HUDEP-2 (cell line): ENCODE results near the gene ZNF469.

Source experiments
- DNase-seq, 76 experiments: peaks; one replicate each; lab custom pipeline; 2025; ENCODE audit not compliant: unreplicated experiment in 76 of 76; lab: John Stamatoyannopoulos, UW

ZNF469 gene

DNA sequence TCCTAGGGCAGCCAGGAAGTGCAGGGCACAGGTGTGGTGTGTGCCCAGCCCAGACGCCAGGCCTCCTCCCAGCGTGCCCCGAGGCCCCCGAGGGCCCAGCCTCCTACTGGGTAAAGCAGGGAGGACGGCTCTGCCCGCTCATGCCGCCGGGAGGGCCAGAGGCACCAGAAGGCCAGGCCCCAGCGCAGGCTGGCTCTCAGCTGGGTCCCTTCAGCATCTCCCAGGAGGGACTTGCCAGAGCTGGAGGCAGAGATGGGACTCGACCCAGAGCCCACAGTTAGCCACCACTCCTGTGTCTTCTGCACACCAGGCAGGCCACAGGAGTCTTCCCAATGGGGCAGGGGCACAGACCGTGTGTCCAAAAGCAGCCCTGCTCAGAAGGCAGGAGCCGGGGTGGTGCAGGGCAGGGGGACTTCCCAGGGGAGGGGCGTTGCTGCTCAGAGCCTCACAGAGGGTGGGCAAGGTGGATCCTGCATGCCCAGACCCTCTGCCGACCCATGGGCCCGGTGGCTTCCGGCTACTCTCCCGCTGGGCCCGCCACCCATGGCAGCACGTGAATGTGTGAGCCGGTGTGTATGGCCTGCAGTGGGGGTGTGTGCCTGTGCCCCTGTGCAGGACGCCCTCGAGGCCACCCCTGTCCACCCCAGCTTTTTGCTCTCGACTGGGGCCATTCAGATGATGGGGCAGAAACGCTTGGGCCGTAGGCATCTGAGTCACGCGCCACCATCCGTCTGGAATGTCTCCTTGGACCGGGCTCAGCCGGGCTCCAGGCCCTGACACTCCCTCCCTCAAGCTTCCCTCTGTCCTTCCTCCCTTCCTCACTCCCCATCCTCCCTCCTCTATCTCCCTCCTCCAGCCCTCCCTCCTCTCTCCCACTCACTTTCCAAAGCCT is 5.7 kb upstream of the ZNF469 start:
- no peak for DNase-seq

DNA sequence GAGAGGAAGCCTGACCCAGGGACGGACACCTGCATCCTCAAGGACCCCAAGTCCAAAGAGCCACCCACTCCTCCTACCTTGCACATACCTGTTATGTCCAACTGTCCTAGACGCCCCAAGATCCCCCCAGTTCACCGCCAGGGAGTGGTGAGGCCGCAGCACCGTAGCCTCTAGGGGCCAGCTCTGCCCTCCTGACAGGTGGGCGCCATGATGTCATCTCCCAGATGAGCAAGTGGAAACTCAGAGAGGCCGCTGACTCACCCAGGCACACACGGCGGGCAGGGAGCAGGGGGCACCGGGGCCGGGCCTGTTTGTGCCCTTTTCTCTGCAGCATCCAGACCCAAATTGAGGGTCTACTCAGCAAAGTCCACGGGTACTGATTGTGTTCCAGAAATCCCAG is 4.8 kb upstream of the ZNF469 start:
- DNase-seq: no peak

- no peak for DNase-seq
Observed at GRCh38 chr16:88378401-88378800, 4.4 kb upstream of the ZNF469 start.

- no peak for DNase-seq
Observed at GRCh38 chr16:88378836-88379693, 3.7 kb upstream of the ZNF469 start.

GRCh38 chr16:88379694-88380040 is 3.1 kb upstream of the ZNF469 start:
- no peak for DNase-seq

- no peak for DNase-seq
Observed at GRCh38 chr16:88380099-88380498, 2.7 kb upstream of the ZNF469 start.

- DNase-seq: no peak
Observed at GRCh38 chr16:88380619-88381018, 2.1 kb upstream of the ZNF469 start.

DNA sequence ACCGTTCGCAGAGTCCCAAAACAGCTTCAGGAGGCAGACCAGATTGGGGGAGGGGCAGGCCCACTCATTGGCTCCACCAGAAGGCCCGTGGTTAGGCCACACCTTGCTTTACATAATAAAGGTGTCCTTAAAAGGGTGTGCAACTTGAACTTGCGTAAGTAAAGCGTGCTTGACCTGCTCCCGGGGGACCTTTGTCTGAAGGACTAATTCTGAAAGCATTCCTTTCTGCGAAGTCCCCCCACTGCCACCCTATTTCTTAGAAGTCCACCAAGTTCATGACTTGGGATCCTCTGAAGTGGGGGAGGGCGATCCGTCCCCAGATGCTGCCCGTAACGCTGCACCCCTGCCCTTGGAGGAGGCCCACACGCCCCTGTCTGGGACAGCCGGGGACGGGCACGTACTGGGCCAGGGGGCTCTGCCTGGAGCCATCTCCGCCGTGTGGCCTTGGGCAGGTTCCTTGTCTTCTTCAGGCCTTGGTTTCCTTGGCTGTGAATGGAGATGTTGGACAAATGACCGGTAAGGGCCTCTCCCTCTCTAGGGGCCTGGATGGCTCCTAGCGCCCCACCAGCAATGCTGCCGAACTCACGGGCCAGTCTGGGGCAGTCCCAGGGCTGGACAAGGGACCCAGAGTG is 823 bp upstream of the ZNF469 start:
- no peak for DNase-seq

DNA sequence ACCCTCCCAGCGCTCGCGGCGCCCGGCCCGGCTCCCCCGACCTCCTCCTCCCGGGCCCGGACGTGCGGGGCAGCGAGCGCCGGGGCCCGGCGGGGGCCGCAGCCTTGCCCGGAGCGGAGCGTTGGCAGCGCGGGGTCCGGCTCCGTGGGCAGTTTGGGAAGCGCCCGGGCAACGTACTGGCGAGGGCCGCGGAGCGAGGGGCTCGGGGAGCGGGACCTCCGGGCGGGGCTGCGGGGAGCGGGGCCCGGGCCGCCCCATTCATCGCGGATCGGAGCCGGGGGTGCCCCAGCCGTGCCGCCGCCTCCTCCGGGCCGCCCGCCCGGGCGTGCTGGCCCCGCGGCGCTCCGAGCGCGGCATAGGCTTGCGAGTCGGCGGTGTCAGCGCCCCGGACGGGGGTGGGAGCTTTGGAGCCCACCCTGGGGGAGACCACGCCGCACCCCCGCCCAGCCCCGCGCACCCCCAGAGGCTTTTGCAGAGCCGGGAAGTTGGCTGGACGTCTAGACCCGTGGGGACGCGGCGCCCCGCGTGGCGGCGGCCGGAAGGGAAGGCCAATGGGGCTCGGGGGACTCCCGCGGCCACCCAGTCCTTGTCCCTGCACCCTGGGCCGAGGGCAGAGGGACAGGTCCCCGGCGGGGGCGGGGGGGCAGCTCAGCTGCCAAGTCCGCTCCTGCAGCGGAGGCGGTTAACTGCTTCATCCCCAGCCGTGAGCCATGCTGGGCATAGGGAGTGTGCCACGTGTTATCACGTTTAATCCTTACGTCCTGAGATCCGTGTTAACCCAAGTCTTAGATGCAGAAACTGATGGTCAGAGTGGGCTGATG is 852 bp downstream of the ZNF469 start:
- no peak for DNase-seq

DNA sequence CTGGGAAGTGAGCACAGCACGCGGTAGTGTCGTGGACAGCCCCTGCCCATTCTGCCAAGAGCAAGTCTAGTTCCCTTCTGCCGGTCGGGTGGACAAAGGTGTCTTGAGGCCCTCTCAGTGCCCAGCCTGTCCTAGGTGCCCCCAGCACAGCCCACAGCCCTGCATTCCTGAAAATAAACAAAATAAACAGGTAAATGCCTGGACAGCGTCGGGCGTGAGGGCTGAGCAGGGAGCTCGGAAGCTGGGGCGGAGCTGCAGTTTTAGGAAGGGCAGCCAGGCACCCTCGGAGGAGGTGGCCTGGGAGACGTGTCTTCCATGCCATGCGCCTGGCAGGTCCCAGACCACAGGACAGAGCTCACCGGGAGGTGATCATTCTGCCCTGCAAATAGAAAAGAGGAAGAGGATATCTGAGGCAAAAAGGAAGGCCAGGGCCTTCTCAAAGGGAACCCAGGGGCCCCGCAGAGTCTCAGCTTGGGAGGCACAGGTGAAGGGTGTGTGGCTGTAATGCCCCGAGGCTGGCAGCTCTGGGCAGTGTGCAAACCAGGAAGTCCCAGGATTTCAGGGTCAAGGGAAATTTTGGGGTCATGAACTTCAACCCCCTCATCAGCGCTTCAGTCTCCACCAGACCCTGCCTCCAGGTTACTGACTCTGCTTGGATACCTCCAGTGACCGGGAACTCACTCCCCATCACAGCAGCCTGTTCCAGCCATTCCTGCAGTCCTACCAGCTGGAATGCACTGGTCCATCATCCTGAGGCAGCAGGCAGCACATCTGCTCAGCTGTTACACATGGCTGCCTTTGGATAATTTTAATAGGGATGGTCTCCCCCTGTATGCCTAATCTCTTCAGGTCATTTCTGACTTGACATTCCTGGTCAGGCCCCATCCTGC is 1.7 kb downstream of the ZNF469 start:
- no peak for DNase-seq

- DNase-seq: no peak
Observed at GRCh38 chr16:88385112-88385594, 2.4 kb downstream of the ZNF469 start.

DNA sequence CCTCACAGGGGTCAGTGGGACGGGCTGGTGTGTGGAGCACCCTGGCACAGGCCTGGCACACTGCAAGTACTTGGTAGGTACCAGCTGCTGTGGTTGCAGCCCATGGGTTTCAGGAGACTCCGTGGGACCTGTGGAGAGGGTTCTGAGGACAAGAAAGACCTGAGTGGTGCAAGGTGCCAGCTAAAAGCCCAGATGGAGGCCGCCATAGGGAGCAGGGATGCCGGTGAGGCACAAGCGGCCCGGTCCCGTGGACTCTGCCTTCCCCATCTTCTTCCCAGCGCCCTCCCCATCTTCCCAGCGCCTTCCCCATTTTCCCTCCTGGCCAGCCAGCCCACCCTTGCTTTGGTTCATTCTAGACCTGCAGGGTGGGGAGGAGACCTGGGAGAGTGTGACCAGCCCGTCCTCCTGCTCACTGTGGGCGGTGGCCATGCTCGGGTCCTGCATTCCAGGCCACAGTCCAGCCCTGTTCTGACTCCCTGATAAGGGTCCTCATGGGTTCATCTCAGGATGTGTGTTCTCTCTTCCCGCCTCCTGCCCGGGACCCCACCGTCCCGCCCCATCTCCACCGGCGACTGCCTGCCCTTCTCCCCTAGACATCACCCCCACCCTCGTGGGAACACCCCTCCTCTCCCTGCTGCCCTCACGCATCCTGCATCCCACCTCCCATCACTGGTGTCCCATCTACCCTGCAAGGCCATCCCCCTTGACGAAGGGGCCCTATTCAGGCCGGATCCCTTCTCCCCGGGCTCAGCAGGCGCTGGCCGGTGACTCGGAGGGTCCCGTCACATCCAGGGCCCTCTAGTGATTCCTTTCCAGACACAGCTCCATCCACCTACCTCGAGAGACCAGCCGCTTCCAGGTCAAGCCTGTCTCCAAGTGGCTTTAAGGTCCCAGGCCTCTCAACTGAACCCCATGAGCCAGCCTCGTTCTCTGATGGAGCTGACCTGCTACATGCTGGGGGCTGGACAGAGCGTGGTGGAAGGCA is 3.4 kb downstream of the ZNF469 start:
- no peak for DNase-seq

- DNase-seq: no peak
Observed at GRCh38 chr16:88387180-88387765, 4.5 kb downstream of the ZNF469 start.

DNA sequence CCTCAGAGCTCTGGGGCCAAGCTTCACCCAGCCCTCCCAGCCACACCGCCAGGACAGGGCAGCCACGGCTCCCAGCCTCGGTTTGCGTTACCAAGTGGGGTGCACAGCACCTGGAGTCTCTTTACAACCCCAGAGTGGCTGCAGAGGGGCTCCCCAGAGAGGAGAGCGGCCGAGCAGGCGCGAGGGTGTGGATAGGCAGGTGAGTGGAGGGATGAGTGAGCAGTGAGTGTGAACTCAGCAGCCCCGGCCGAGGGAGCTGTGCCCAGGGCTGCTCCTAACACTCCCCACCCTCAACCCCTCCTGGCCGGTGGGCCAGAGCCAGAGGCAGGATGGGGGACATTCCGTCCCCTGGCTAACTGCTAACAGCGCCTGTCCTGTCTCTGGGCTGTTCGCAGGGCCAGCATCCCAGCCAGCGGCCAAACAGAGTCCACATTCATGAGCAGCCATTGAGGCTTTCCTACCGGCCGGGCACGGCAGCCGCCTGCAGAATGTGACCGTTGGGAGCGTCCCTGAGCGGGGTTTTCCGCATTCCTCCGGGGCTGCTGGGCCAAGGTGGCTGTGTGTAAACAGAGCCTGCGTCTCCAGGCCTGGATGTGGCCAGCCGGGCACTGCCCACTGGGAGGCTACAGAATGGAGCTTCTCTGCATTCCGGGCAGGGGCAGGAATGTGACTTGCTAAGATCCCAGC is 5.3 kb downstream of the ZNF469 start:
- DNase-seq: no peak

DNA sequence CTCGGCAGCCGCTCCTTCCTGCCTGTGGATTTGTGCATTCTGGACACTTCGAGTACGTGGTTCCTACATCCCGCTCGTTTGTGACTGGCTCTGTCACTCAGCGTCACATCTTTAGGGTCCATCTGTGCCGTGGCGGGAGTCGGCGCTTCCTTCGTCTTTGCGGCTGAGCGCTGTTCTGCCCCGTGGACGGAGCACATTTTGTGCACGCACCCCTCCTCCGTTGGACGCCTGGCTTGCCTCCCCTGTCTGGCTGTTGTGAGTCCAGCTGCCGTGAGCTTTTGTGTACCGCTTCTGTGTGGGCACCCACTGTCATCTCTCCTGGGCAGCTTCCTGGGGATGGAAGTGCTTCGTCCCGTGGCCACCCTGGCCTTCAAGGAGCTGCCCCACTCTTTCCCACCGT is 6.4 kb downstream of the ZNF469 start:
- no peak for DNase-seq

DNA sequence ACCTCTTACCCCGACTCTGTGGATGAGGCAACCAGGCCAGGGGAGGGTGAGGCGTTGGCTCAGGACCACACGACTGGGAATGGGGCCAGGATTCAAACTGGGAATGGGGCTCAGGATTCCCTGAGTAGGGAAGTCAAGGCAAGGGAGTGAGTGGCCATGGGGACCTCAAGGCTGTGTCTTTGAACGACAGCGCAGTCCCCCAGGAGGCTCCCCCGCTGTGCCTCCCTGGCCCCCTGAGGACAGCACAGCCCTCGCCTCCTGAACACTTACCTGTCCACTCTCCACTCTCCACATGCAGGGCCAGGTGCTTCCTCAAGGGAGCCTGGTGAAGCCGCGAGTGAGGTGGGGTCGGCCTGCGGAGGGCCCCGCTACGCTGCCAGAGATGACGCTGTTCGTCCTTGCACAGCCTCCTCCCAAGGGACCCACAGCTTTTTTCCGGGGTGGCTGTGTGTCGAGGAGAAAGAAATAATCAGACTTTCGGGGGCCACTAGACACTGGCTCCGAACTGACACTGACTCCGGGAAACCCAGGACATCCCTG is 6.9 kb downstream of the ZNF469 start:
- no peak for DNase-seq

DNA sequence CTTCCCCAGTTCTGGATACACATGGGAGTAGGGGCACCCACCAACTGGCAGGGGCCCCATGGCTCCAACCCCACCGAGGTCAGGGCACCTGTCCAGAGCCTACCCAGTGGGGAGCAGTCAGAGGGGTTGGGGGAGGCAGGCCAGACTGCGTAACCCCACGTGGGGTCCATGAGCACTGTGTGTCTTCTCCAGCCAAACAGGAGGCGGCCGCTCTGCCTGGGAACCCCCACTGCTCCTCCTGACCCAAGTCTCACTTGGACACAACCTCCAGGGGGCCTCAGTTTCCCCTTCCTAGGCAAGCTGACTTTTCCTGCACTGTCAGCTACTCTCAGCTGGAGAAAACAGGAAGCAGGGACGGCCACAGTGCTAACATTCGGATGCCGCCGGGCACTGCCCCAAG is 7.5 kb downstream of the ZNF469 start:
- no peak for DNase-seq
